ENCODE measurements around the gene C1QTNF3.
"Not testable (repeated sequence)": the region's sequence is repeated elsewhere in the genome, so short reads cannot be mapped to it uniquely, and the experiment has no call there.

Gene C1QTNF3

GRCh38 chr5:34014626-34015025, 28.4 kb downstream of the C1QTNF3 start:
- Histone ChIP-seq H3K27ac (ENCODE audit: insufficient read depth in 1 of 2, low read depth in 1 of 2, low read length in 2 of 2, poor library complexity in 1 of 2, severe bottlenecking in 2 of 2) (no peak overlapping the region), H3K36me3 (ENCODE audit: control insufficient read depth in 4 of 4, insufficient read depth in 4 of 4, low read length in 3 of 4) (peaks cover 5 to 18% (median 9%) of the 10 kb centered on the region in 4 experiments), H3K9me3 (ENCODE audit: control extremely low read depth in 1 of 5, control insufficient read depth in 4 of 5, insufficient read depth in 2 of 5, low read depth in 1 of 5, low read length in 4 of 5) (no peaks in the 10 kb centered on the region), H3K4me3 (ENCODE audit: control insufficient read depth in 1 of 7, extremely low read depth in 1 of 7, insufficient read depth in 4 of 7, low read depth in 2 of 7, low read length in 6 of 7) (no peak overlapping the region), H3K4me1 (ENCODE audit: control extremely low read depth in 1 of 4, control insufficient read depth in 4 of 4, insufficient read depth in 4 of 4, low read length in 3 of 4) (peaks cover 0 to 6% (median 3%) of the 10 kb centered on the region in 4 experiments), H3K27me3 (replicated peaks in 2 of 5; ENCODE audit: control insufficient read depth in 4 of 5, insufficient read depth in 5 of 5, low read length in 4 of 5) (no peaks in the 10 kb centered on the region)
- ChIA-PET CTCF (interaction anchor here (1.2 kb wide), 1 partner anchor 45 kb away, joined by 3 read pairs; no protein-coding TSS in a partner anchor), POLR2A (no interaction called here)
- no peak for DNase-seq
- no CpG with 5 or more reads among the region's 2 CpGs for WGBS (ENCODE audit: insufficient coverage)

GRCh38 chr5:34013547-34013946, 29.5 kb downstream of the C1QTNF3 start:
- ChIA-PET CTCF (interaction anchor here (2.2 kb wide), 1 partner anchor 9 kb away, joined by 9 read pairs; no protein-coding TSS in a partner anchor), POLR2A (no interaction called here)
- Histone ChIP-seq H3K4me3 (ENCODE audit: control insufficient read depth in 1 of 7, extremely low read depth in 1 of 7, insufficient read depth in 4 of 7, low read depth in 2 of 7, low read length in 6 of 7) (no peak overlapping the region), H3K36me3 (ENCODE audit: control insufficient read depth in 4 of 4, insufficient read depth in 4 of 4, low read length in 3 of 4) (peaks cover 0 to 12% (median 7%) of the 10 kb centered on the region in 4 experiments), H3K27ac (ENCODE audit: insufficient read depth in 1 of 2, low read depth in 1 of 2, low read length in 2 of 2, poor library complexity in 1 of 2, severe bottlenecking in 2 of 2) (no peak overlapping the region), H3K9me3 (ENCODE audit: control extremely low read depth in 1 of 5, control insufficient read depth in 4 of 5, insufficient read depth in 2 of 5, low read depth in 1 of 5, low read length in 4 of 5) (no peaks in the 10 kb centered on the region), H3K4me1 (ENCODE audit: control extremely low read depth in 1 of 4, control insufficient read depth in 4 of 4, insufficient read depth in 4 of 4, low read length in 3 of 4) (peaks cover 9 to 17% (median 13%) of the 10 kb centered on the region in 4 experiments), H3K27me3 (replicated peaks in 2 of 5; ENCODE audit: control insufficient read depth in 4 of 5, insufficient read depth in 5 of 5, low read length in 4 of 5) (no peaks in the 10 kb centered on the region)
- no peak for DNase-seq
- 100% methylated on average over 2 of the region's 3 CpGs for WGBS (ENCODE audit: insufficient coverage)

- H3K27ac ChIP-seq (ENCODE audit: insufficient read depth in 1 of 2, low read depth in 1 of 2, low read length in 2 of 2, poor library complexity in 1 of 2, severe bottlenecking in 2 of 2) = no peak overlapping the region
- no peak for DNase-seq
- H3K9me3 ChIP-seq (ENCODE audit: control extremely low read depth in 1 of 5, control insufficient read depth in 4 of 5, insufficient read depth in 2 of 5, low read depth in 1 of 5, low read length in 4 of 5) = no peaks in the 10 kb centered on the region
- peaks cover 9 to 20% (median 13%) of the 10 kb centered on the region in 4 experiments for H3K4me1 ChIP-seq (ENCODE audit: control extremely low read depth in 1 of 4, control insufficient read depth in 4 of 4, insufficient read depth in 4 of 4, low read length in 3 of 4)
- no peak overlapping the region for H3K4me3 ChIP-seq (ENCODE audit: control insufficient read depth in 1 of 7, extremely low read depth in 1 of 7, insufficient read depth in 4 of 7, low read depth in 2 of 7, low read length in 6 of 7)
- ChIA-PET POLR2A (interaction anchor here (0.6 kb wide), 2 partner anchors 35 to 56 kb away, joined by 3 read pairs; no protein-coding TSS in a partner anchor), CTCF (interaction anchor here (0.6 to 2.2 kb wide), 2 partner anchors 10 to 78 kb away, joined by 3 to 9 read pairs; no protein-coding TSS in a partner anchor)
- H3K27me3 ChIP-seq (replicated peaks in 2 of 5; ENCODE audit: control insufficient read depth in 4 of 5, insufficient read depth in 5 of 5, low read length in 4 of 5) = no peaks in the 10 kb centered on the region
- H3K36me3 ChIP-seq (ENCODE audit: control insufficient read depth in 4 of 4, insufficient read depth in 4 of 4, low read length in 3 of 4) = peaks cover 0 to 12% (median 6%) of the 10 kb centered on the region in 4 experiments
Observed at GRCh38 chr5:34012791-34013190, 30.2 kb downstream of the C1QTNF3 start.

GRCh38 chr5:34011536-34011935, 31.5 kb downstream of the C1QTNF3 start:
- WGBS (ENCODE audit: insufficient coverage) = 100% methylated on average over 2 of the region's 4 CpGs
- Histone ChIP-seq H3K36me3 (ENCODE audit: control insufficient read depth in 4 of 4, insufficient read depth in 4 of 4, low read length in 3 of 4) (peaks cover 0 to 9% (median 5%) of the 10 kb centered on the region in 4 experiments), H3K27me3 (replicated peaks in 2 of 5; ENCODE audit: control insufficient read depth in 4 of 5, insufficient read depth in 5 of 5, low read length in 4 of 5) (no peaks in the 10 kb centered on the region), H3K27ac (ENCODE audit: insufficient read depth in 1 of 2, low read depth in 1 of 2, low read length in 2 of 2, poor library complexity in 1 of 2, severe bottlenecking in 2 of 2) (no peak overlapping the region), H3K4me1 (ENCODE audit: control extremely low read depth in 1 of 4, control insufficient read depth in 4 of 4, insufficient read depth in 4 of 4, low read length in 3 of 4) (peaks cover 13 to 30% (median 20%) of the 10 kb centered on the region in 4 experiments), H3K4me3 (ENCODE audit: control insufficient read depth in 1 of 7, extremely low read depth in 1 of 7, insufficient read depth in 4 of 7, low read depth in 2 of 7, low read length in 6 of 7) (no peak overlapping the region), H3K9me3 (ENCODE audit: control extremely low read depth in 1 of 5, control insufficient read depth in 4 of 5, insufficient read depth in 2 of 5, low read depth in 1 of 5, low read length in 4 of 5) (no peaks in the 10 kb centered on the region)
- DNase-seq = no peak
- POLR2A ChIA-PET = interaction anchor here (0.6 kb wide), 1 partner anchor 54 kb away, joined by 6 read pairs; no protein-coding TSS in a partner anchor
- CTCF ChIA-PET = interaction anchor here (0.7 to 2.2 kb wide), 4 partner anchors 11 to 559 kb away, joined by 3 to 9 read pairs (median 4); no protein-coding TSS in a partner anchor

- H3K4me3 ChIP-seq (ENCODE audit: control insufficient read depth in 1 of 7, extremely low read depth in 1 of 7, insufficient read depth in 4 of 7, low read depth in 2 of 7, low read length in 6 of 7); DNase-seq; H3K9me3 ChIP-seq (ENCODE audit: control extremely low read depth in 1 of 5, control insufficient read depth in 4 of 5, insufficient read depth in 2 of 5, low read depth in 1 of 5, low read length in 4 of 5); H3K36me3 ChIP-seq (ENCODE audit: control insufficient read depth in 4 of 4, insufficient read depth in 4 of 4, low read length in 3 of 4); H3K27me3 ChIP-seq (replicated peaks in 2 of 5; ENCODE audit: control insufficient read depth in 4 of 5, insufficient read depth in 5 of 5, low read length in 4 of 5); POLR2A ChIA-PET; CTCF ChIA-PET; H3K27ac ChIP-seq (ENCODE audit: insufficient read depth in 1 of 2, low read depth in 1 of 2, low read length in 2 of 2, poor library complexity in 1 of 2, severe bottlenecking in 2 of 2): not testable (repeated sequence)
- 100% methylated on average over 1 of the region's 2 CpGs for WGBS (ENCODE audit: insufficient coverage)
- H3K4me1 ChIP-seq (ENCODE audit: control extremely low read depth in 1 of 4, control insufficient read depth in 4 of 4, insufficient read depth in 4 of 4, low read length in 3 of 4) = peaks cover 13 to 30% (median 20%) of the 10 kb centered on the region in 4 experiments
Observed at GRCh38 chr5:34010146-34010545, 32.9 kb downstream of the C1QTNF3 start.

- Histone ChIP-seq H3K4me1 (ENCODE audit: control extremely low read depth in 1 of 4, control insufficient read depth in 4 of 4, insufficient read depth in 4 of 4, low read length in 3 of 4) (peaks cover 13 to 30% (median 20%) of the 10 kb centered on the region in 4 experiments), H3K27ac (ENCODE audit: insufficient read depth in 1 of 2, low read depth in 1 of 2, low read length in 2 of 2, poor library complexity in 1 of 2, severe bottlenecking in 2 of 2) (peak overlapping the region in 1 of 2 experiments; percentile 91), H3K36me3 (ENCODE audit: control insufficient read depth in 4 of 4, insufficient read depth in 4 of 4, low read length in 3 of 4) (peaks cover under 1 to 5% (median 3%) of the 10 kb centered on the region in 4 experiments), H3K27me3 (replicated peaks in 2 of 5; ENCODE audit: control insufficient read depth in 4 of 5, insufficient read depth in 5 of 5, low read length in 4 of 5) (no peaks in the 10 kb centered on the region), H3K9me3 (ENCODE audit: control extremely low read depth in 1 of 5, control insufficient read depth in 4 of 5, insufficient read depth in 2 of 5, low read depth in 1 of 5, low read length in 4 of 5) (no peaks in the 10 kb centered on the region), H3K4me3 (ENCODE audit: control insufficient read depth in 1 of 7, extremely low read depth in 1 of 7, insufficient read depth in 4 of 7, low read depth in 2 of 7, low read length in 6 of 7) (no peak overlapping the region)
- DNase-seq = peak in 2 of 3 donors; percentile 3 to 23
- CTCF ChIA-PET = no interaction called here
- WGBS (ENCODE audit: insufficient coverage) = no CpG with 5 or more reads among the region's 1 CpG
- POLR2A ChIA-PET = no interaction called here
Observed at GRCh38 chr5:34009610-34010009, 33.4 kb downstream of the C1QTNF3 start.

GRCh38 chr5:34008802-34009201, 34.2 kb downstream of the C1QTNF3 start:
- CTCF ChIA-PET = no interaction called here

More at GRCh38 chr5:34008802-34009201, 34.2 kb downstream of the C1QTNF3 start:
- POLR2A ChIA-PET = no interaction called here
- Histone ChIP-seq H3K4me3 (ENCODE audit: control insufficient read depth in 1 of 7, extremely low read depth in 1 of 7, insufficient read depth in 4 of 7, low read depth in 2 of 7, low read length in 6 of 7) (peak overlapping the region in 6 of 7 experiments; percentile 62 to 99 (median 92)), H3K27me3 (replicated peaks in 2 of 5; ENCODE audit: control insufficient read depth in 4 of 5, insufficient read depth in 5 of 5, low read length in 4 of 5) (no peaks in the 10 kb centered on the region), H3K9me3 (ENCODE audit: control extremely low read depth in 1 of 5, control insufficient read depth in 4 of 5, insufficient read depth in 2 of 5, low read depth in 1 of 5, low read length in 4 of 5) (no peaks in the 10 kb centered on the region), H3K27ac (ENCODE audit: insufficient read depth in 1 of 2, low read depth in 1 of 2, low read length in 2 of 2, poor library complexity in 1 of 2, severe bottlenecking in 2 of 2) (peak overlapping the region; percentile 81 to 91), H3K4me1 (ENCODE audit: control extremely low read depth in 1 of 4, control insufficient read depth in 4 of 4, insufficient read depth in 4 of 4, low read length in 3 of 4) (peaks cover 13 to 30% (median 20%) of the 10 kb centered on the region in 4 experiments), H3K36me3 (ENCODE audit: control insufficient read depth in 4 of 4, insufficient read depth in 4 of 4, low read length in 3 of 4) (peaks cover 4 to 10% (median 9%) of the 10 kb centered on the region in 4 experiments)
- no CpG with 5 or more reads among the region's 1 CpG for WGBS (ENCODE audit: insufficient coverage)
- peak; percentile 12 to 46 (median 35) for DNase-seq

Measured in common myeloid progenitor, CD34-positive (primary cell).